GM12801 (cell line): Measurements from ENCODE around the gene HPCAL1.

ENCODE experiments used
- TF ChIP-seq, protein P1 (sequence below): IDR thresholded peaks from one replicate; pipeline ENCODE4 v1.5.1; 2011; ENCODE audit warnings: control low read depth; ENCODE audit not compliant: insufficient read length; ENCODE audit errors: extremely low read depth

The HPCAL1 gene

DNA sequence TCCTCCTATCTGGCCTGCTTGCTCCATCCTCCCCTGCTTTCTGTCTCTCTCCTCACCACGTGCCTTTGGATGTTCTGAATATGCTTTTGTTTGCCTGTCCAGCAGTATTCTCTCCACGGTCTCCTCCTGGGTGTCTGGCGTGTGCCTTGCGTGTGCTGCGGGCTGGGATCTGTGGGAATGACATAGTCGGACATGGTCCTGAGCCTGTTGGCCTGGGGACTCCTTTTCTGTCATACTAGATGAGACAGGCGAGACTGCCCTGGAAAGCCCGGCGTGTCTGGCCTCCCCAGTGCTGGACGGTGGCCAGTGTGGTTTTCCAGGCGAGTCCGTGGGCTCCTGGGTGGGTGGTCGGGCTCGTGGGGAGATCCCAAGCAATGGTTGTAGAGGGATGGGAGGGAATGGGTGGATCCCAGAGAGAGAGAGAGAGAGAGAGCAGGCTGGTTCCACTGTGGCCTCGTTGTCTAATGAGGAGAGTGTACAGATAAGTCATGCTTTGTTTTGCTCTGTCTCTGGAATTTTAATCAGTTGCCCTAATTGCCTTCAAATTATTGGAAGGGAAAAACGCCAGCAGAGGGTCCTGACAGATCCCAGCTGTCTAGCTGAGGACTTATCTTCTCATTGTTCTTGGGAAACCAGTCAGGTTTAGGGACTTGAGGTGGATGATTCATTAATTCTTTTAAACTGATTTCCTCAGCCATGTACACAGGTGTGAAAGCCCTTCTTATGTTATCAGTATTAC is 58.3 kb downstream of the HPCAL1 start:
- TF ChIP-seq, protein P1, sequence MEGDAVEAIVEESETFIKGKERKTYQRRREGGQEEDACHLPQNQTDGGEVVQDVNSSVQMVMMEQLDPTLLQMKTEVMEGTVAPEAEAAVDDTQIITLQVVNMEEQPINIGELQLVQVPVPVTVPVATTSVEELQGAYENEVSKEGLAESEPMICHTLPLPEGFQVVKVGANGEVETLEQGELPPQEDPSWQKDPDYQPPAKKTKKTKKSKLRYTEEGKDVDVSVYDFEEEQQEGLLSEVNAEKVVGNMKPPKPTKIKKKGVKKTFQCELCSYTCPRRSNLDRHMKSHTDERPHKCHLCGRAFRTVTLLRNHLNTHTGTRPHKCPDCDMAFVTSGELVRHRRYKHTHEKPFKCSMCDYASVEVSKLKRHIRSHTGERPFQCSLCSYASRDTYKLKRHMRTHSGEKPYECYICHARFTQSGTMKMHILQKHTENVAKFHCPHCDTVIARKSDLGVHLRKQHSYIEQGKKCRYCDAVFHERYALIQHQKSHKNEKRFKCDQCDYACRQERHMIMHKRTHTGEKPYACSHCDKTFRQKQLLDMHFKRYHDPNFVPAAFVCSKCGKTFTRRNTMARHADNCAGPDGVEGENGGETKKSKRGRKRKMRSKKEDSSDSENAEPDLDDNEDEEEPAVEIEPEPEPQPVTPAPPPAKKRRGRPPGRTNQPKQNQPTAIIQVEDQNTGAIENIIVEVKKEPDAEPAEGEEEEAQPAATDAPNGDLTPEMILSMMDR, result no peak

DNA sequence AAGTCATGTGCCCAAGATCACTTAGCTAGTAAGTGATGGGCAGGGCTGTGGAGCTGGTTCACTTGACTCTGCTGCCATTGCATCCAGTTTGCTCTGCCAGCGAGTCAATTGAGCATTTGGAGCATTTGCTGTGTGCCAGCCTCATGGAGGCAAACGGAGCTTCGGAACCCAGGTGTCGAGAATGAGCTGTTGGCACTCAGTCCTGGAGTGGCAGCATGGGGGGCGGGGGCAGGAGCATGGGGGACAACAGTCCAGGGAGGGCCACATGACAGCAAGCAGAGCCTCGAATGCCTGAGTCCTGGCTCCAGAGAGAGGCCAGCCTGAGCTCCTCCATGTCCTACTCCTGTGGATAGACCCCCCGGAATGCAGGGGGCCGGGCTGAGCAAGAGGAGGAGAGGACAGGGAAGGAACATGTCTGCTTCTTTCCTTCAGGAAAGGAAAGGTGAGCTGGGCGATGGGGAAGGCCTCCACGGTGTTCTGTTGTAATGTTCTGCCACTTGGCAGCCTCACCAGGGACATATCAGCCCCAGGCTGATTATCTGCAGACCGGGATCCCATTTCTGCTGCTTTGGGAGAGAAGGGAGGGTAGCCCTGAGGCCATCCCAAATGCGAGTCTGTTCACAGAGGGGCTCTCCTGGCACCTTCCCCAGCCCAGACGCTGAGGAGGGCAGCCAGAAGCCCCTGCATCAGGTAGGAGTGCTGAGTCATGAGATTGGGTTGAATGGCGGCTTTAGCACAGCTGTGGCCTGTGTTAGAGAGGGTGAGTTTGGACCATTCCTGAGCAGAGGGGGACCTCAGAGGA is 59.6 kb downstream of the HPCAL1 start:
- TF ChIP-seq, protein P1, result no peak

DNA sequence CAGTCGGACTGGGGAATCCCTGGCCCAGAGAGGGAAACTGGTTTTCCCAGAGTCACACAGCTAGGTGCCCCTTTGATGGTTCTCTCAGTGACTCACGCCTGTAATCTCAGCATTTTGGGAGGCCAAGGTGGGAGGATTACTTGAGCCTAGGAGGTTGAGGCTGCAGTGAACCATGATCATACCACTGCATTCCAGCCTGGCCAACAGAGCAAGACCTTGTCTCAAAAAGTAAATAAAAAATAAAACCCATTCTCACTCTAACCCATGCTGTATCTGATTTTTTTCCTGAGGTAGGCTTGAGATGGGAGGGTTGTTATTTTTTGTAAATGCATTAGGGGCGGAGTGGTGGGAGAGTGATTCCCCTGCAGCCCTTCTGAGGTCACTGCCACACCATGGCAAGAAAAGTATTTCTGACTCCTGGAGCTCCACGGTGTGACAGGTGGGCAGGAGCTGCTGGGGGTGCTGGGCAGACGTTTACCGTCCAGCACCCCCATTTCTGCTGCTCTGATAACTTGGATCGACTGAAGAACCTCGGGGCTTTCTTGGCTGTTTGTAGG is 60.3 kb downstream of the HPCAL1 start:
- TF ChIP-seq, protein P1, result no peak

DNA sequence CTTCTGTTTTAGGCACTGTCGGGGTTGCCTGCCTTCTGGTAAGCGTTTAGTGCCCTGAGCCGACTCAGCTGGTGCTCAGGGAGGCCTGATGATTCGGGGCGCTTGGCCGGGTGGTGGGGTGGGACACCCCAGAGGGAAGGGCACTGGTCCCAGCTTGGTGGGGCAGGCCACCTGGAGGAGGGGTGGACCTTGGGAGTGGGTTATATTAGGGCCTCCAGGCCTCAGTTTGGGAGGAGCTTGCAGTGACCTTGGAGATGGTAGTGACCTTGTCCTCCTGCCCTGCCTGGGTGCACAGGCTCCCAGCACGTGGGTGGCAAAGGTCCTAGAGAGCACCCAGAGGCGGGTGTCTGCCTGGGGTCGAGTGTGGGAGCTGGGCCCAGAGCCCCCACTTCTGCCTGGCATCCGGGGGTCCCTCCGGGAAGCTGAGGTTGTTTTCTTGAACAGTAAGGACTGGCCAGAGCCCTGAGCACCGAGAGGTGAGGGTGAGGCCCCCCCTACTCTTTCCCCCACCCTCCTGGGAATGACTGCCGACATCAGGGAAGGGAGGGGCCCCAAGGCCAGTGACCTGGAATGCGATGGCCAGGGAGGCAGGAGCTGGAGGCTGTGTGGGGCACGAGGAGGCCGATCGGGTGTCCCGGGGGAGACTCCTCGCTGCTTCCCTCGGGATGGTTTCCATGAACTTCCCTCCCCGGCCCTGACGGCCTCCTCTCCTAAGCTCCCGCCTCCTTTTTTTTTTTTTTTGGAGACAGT is 61.3 kb downstream of the HPCAL1 start:
- TF ChIP-seq, protein P1, result no peak

DNA sequence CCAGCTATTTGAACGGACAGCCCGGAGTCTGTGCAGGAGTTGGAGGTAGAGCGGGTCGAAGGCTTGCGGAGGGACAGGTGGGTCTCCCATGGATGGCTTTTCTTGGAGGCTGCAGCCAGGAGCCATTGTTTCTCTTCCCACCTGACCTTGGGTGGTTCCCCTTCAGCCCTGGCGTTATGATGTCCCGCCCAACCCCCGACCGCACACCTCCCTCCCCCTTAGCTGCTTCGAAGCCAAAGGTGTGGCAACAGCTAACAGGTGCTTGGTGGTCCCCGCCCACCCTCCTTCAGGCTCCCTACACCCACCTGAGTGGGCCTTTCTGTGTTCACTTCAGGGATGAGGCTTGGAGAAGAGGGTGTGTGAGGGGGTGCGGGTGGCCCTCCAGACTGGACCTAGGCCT is 62.7 kb downstream of the HPCAL1 start:
- TF ChIP-seq, protein P1, result no peak

DNA sequence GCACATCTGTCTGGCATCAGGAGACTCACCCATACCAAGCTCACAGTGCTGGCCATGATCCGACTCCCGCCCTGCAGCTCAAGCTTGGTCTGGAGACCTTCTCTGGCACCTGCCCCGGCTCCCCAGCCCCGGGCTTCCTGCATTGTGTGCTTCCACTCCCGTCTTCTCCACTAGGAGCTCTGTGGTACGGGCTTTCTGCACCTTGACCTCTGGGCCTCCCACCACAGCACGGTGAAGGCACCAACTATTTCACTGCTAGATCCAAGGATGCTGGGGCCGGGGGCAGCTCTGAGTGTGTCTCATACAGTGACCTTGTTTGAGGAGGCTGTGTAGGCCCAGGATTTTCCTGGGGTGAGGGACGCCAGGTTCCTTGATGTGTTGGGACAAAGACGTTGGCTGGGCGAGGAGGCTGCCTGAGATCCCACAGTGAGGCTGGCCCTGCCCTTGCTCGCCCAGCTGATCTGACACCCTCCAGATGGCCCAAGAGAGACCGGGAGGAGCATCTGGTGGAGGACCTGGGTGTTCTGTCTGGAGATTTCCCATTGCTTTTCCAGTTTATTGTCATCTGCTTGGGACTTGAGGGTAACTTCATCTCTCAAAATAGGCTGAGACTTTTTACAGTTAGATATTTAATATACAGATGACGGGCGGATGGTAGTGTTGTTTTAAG is 64.0 kb downstream of the HPCAL1 start:
- TF ChIP-seq, protein P1, result no peak
